IMR-90 (cell line): Measurements from ENCODE around the gene S100B. TPM values are rescaled to one million over a fixed set of nuclear protein-coding genes. Genes with fewer than 3 reads are reported as not detected.

ENCODE experiments used
- ATAC-seq: fragments of 200-7000 bp; cut with Tn5 transposase; 2 replicates; pipeline ENCODE4 v1.9.1; 2020; ENCODE audit warnings: low read depth, mild to moderate bottlenecking, moderate library complexity
- BruUV-seq: library from RNA; stranded (reverse); fragments of 400-500 nt; replicated peaks from 2 replicates; lab custom pipeline; 2021; lab: Mats Ljungman, UMichigan
- CTCF ChIA-PET: fragments of 300-600 bp; formaldehyde crosslinking; extraction: SDS; loops from one replicate; lab custom pipeline; 2021; ENCODE audit warnings: antibody characterized with exemption; lab: Yijun Ruan, JAX
- POLR2A ChIA-PET: fragments of 300-600 bp; sonication (Branson Sonifier 250); formaldehyde crosslinking; loops from one replicate; lab custom pipeline; 2022; ENCODE audit warnings: antibody characterized with exemption; ENCODE audit not compliant: unreplicated experiment; lab: Charles Lee
- DNase-seq: peaks from one replicate; pipeline ENCODE4 v3.0.0; 2013
- H2AFZ ChIP-seq: replicated peaks from 2 replicates; pipeline ENCODE3; 2013; ENCODE audit warnings: low read length, mild to moderate bottlenecking; ENCODE audit not compliant: poor library complexity
- H2AK5ac ChIP-seq: 2 replicates; pipeline ENCODE4 v1.6.1; 2013; ENCODE audit warnings: low read depth, low read length, inconsistent platforms
- H2AK9ac ChIP-seq: replicated peaks from 2 replicates; pipeline ENCODE3; 2013; ENCODE audit warnings: mild to moderate bottlenecking, low read depth, low read length, moderate library complexity; ENCODE audit not compliant: poor library complexity
- H2BK120ac ChIP-seq: 2 replicates; pipeline ENCODE4 v1.6.1; 2013; ENCODE audit warnings: low read depth, low read length, inconsistent platforms
- H2BK15ac ChIP-seq: 3 replicates; pipeline ENCODE4 v1.6.1; 2013; ENCODE audit warnings: low read depth, low read length, inconsistent platforms
- H2BK20ac ChIP-seq: 2 replicates; pipeline ENCODE4 v1.6.1; 2013; ENCODE audit warnings: low read depth, mild to moderate bottlenecking, inconsistent platforms, low read length, moderate library complexity
- H2BK5ac ChIP-seq: 2 replicates; pipeline ENCODE4 v1.6.1; 2013; ENCODE audit warnings: mild to moderate bottlenecking, low read depth, low read length, inconsistent platforms; ENCODE audit not compliant: poor library complexity, severe bottlenecking
- H3K14ac ChIP-seq: replicated peaks from 2 replicates; pipeline ENCODE4 v1.6.1; 2013; ENCODE audit warnings: low read depth, low read length, inconsistent platforms
- H3K18ac ChIP-seq: 2 replicates; pipeline ENCODE4 v1.6.1; 2013; ENCODE audit warnings: low read depth, low read length, control low read depth
- H3K23ac ChIP-seq: 2 replicates; pipeline ENCODE4 v1.6.1; 2013; ENCODE audit warnings: low read depth, low read length, inconsistent platforms
- H3K27ac ChIP-seq: 2 replicates; pipeline ENCODE4 v1.5.1; 2013; ENCODE audit warnings: mild to moderate bottlenecking, control low read depth, low read length; ENCODE audit not compliant: insufficient read depth
- H3K27me3 ChIP-seq: 2 replicates; pipeline ENCODE4 v1.6.1; 2013; ENCODE audit warnings: low read length; ENCODE audit not compliant: control insufficient read depth, insufficient read depth
- H3K36me3 ChIP-seq: 2 replicates; pipeline ENCODE4 v1.6.1; 2013; ENCODE audit warnings: low read length, mixed read lengths; ENCODE audit not compliant: control insufficient read depth, insufficient read depth
- H3K4ac ChIP-seq: 2 replicates; pipeline ENCODE4 v1.6.1; 2013; ENCODE audit warnings: low read depth, low read length, inconsistent platforms
- H3K4me1 ChIP-seq: 2 replicates; pipeline ENCODE4 v1.6.1; 2013; ENCODE audit warnings: low read length, mixed read lengths; ENCODE audit not compliant: control insufficient read depth, insufficient read depth
- H3K4me2 ChIP-seq: 2 replicates; pipeline ENCODE4 v1.6.1; 2013; ENCODE audit warnings: low read depth, mild to moderate bottlenecking, control low read depth, low read length, moderate library complexity
- H3K4me3 ChIP-seq: 2 replicates; pipeline ENCODE4 v1.5.1; 2013; ENCODE audit warnings: low read depth, mild to moderate bottlenecking, control low read depth, low read length, moderate library complexity; ENCODE audit not compliant: insufficient read depth
- H3K56ac ChIP-seq: 2 replicates; pipeline ENCODE4 v1.6.1; 2013; ENCODE audit warnings: low read length, inconsistent platforms; ENCODE audit not compliant: insufficient read depth; ENCODE audit errors: extremely low read depth
- H3K79me1 ChIP-seq, 2 experiments: 2 replicates each; pipeline ENCODE4 v1.6.1; 2013; ENCODE audit warnings: low read length in 2 of 2, inconsistent platforms in 1 of 2, low read depth in 1 of 2
- H3K9ac ChIP-seq: 2 replicates; pipeline ENCODE4 v1.6.1; 2013; ENCODE audit warnings: low read depth, low read length, control low read depth
- H3K9me1 ChIP-seq: 2 replicates; pipeline ENCODE4 v1.6.1; 2013; ENCODE audit warnings: low read length, inconsistent platforms; ENCODE audit not compliant: insufficient read depth
- H3K9me3 ChIP-seq: 2 replicates; pipeline ENCODE4 v1.6.1; 2013; ENCODE audit warnings: low read length; ENCODE audit not compliant: control insufficient read depth, insufficient read depth
- H4K20me1 ChIP-seq: 2 replicates; pipeline ENCODE4 v1.6.1; 2013; ENCODE audit warnings: low read length, inconsistent platforms; ENCODE audit not compliant: insufficient read depth
- H4K5ac ChIP-seq: 2 replicates; pipeline ENCODE4 v1.6.1; 2013; ENCODE audit warnings: mild to moderate bottlenecking, low read depth, low read length, control low read depth
- H4K8ac ChIP-seq, 2 experiments: 2 replicates each; pipeline ENCODE4 v1.6.1; 2013; ENCODE audit warnings: low read depth in 2 of 2, low read length in 2 of 2, control low read depth in 1 of 2, inconsistent platforms in 1 of 2
- H4K91ac ChIP-seq: 2 replicates; pipeline ENCODE4 v1.6.1; 2013; ENCODE audit warnings: low read depth, low read length, inconsistent platforms; ENCODE audit not compliant: insufficient read depth
- BHLHE40 ChIP-seq: fragments of 150-350 bp; IDR thresholded peaks from 2 replicates; pipeline ENCODE4 v1.6.1; 2016; ENCODE audit warnings: mild to moderate bottlenecking, low read depth, low read length
- CEBPB ChIP-seq: IDR thresholded peaks from 2 replicates; pipeline ENCODE4 v1.6.1; 2012; ENCODE audit warnings: low read depth, low read length, improper control_type of control experiment
- CHD1 ChIP-seq: IDR thresholded peaks from 2 replicates; pipeline ENCODE4 v1.6.1; 2012; ENCODE audit warnings: low read depth, low read length, improper control_type of control experiment
- FOS ChIP-seq: fragments of 150-350 bp; IDR thresholded peaks from 2 replicates; pipeline ENCODE4 v1.6.1; 2016; ENCODE audit warnings: low read depth, low read length
- MAFK ChIP-seq: IDR thresholded peaks from 2 replicates; pipeline ENCODE4 v1.6.1; 2012; ENCODE audit warnings: low read depth, low read length, improper control_type of control experiment
- MAZ ChIP-seq: IDR thresholded peaks from 2 replicates; pipeline ENCODE4 v1.6.1; 2012; ENCODE audit warnings: low read depth, mild to moderate bottlenecking, low read length, improper control_type of control experiment, moderate library complexity, borderline replicate concordance
- MXI1 ChIP-seq: IDR thresholded peaks from 2 replicates; pipeline ENCODE4 v1.6.1; 2012; ENCODE audit warnings: low read depth, mild to moderate bottlenecking, low read length, moderate library complexity, borderline replicate concordance
- NFE2L2 ChIP-seq: fragments of 150-350 bp; IDR thresholded peaks from 2 replicates; pipeline ENCODE4 v1.6.1; 2016; ENCODE audit warnings: low read depth, mild to moderate bottlenecking, low read length
- POLR2A ChIP-seq: IDR thresholded peaks from 2 replicates; pipeline ENCODE4 v1.6.1; 2012; ENCODE audit warnings: mild to moderate bottlenecking, low read depth, low read length
- RAD21 ChIP-seq: IDR thresholded peaks from 2 replicates; pipeline ENCODE4 v1.6.1; 2012; ENCODE audit warnings: low read length, improper control_type of control experiment
- RCOR1 ChIP-seq: IDR thresholded peaks from 2 replicates; pipeline ENCODE4 v1.6.1; 2012; ENCODE audit warnings: mild to moderate bottlenecking, low read length, improper control_type of control experiment; ENCODE audit not compliant: insufficient replicate concordance
- RFX5 ChIP-seq: IDR thresholded peaks from 2 replicates; pipeline ENCODE4 v1.8.0; 2012; ENCODE audit warnings: low read depth, mild to moderate bottlenecking, low read length, moderate library complexity
- SMC3 ChIP-seq: fragments of 150-350 bp; IDR thresholded peaks from 2 replicates; pipeline ENCODE4 v1.6.1; 2016; ENCODE audit warnings: low read depth, mild to moderate bottlenecking, antibody characterized with exemption, low read length, moderate library complexity
- WGBS, 2 experiments: methylation state at CpG; one replicate each; pipeline versions ENCODE4 v1.1.5 to v1.1.7; 2013; ENCODE audit warnings: missing lambda C conversion rate in 2 of 2; ENCODE audit not compliant: insufficient read length in 1 of 2; ENCODE audit errors: extremely low coverage in 2 of 2; 5-methylcytosine and 5-hydroxymethylcytosine counted together
- dilution Hi-C: fragments of 300-500 bp; cut with HindIII; formaldehyde crosslinking; loops from one replicate; pipeline ENCODE4 v1.14.3; 2018; ENCODE audit warnings: low sequenced_read_pairs; ENCODE audit not compliant: unreplicated experiment
- in situ Hi-C: fragments of 300-500 bp; cut with MboI; formaldehyde crosslinking; loops from 3 replicates; pipeline ENCODE4 v1.14.3; 2019; ENCODE audit warnings: low sequenced_read_pairs, inconsistent platforms, mixed read lengths
- intact Hi-C: fragments of 100-400 bp; cut with micrococcal nuclease; formaldehyde crosslinking; loops from 2 replicates; pipeline ENCODE4 v1.10.0; 2022
- polyA plus RNA-seq, 3 experiments: library from polyadenylated mRNA; depleted of rRNA; stranded (reverse); fragments of >200 nt; gene quantifications; 2 replicates each; pipeline ENCODE4 v1.2.3, GENCODE V29; 2012; ENCODE audit warnings: low replicate concordance in 1 of 3
- total RNA-seq: library from RNA; depleted of rRNA; stranded (reverse); fragments of >200 nt; gene quantifications from 2 replicates; pipeline ENCODE4 v1.2.3, GENCODE V29; 2012
- TF ChIP-seq, protein P1 (sequence below): conservative IDR thresholded peaks from 2 replicates; pipeline ENCODE4 v1.5.1; 2012; ENCODE audit warnings: mild to moderate bottlenecking, low read depth, low read length, improper control_type of control experiment
- TF ChIP-seq, protein P2 (sequence below): fragments of 150-350 bp; IDR thresholded peaks from 2 replicates; pipeline ENCODE4 v1.6.1; 2017; ENCODE audit warnings: mild to moderate bottlenecking, antibody characterized with exemption, low read length, low read depth
- TF ChIP-seq, protein P3 (sequence below): fragments of 150-350 bp; IDR thresholded peaks from 2 replicates; pipeline ENCODE4 v1.6.1; 2016; ENCODE audit warnings: low read depth, mild to moderate bottlenecking, low read length, moderate library complexity, borderline replicate concordance

S100B gene
- total and polyA plus RNA-seq, 2 of the 4 experiments (the other 2 are of a cell fraction), result 0.18 to 0.26 TPM

- in situ Hi-C loops, result no loop called here
- Histone ChIP-seq H3K9me1 (no peaks in the 10 kb centered on the region), H3K23ac (no peak overlapping the region), H2BK120ac (no peak overlapping the region), H2AFZ (no peak overlapping the region), H3K4ac (no peak overlapping the region), H2BK15ac (no peak overlapping the region), H2AK5ac (no peak overlapping the region), H2BK20ac (no peak overlapping the region), H3K79me1 (no peaks in the 10 kb centered on the region), H3K4me1 (no peaks in the 10 kb centered on the region), H3K56ac (no peak overlapping the region), H3K9me3 (no peaks in the 10 kb centered on the region), H3K27ac (no peak overlapping the region), H3K9ac (no peak overlapping the region), H3K18ac (no peak overlapping the region), H4K5ac (no peak overlapping the region), H3K14ac (no peak overlapping the region), H3K4me3 (no peak overlapping the region), H2BK5ac (no peak overlapping the region), H3K4me2 (no peak overlapping the region), H3K27me3 (no peaks in the 10 kb centered on the region), H4K91ac (no peak overlapping the region), H4K20me1 (no peaks in the 10 kb centered on the region; the same call in 1 of the 2 replicates), H4K8ac (no peak overlapping the region), H3K36me3 (peaks cover 56% of the 10 kb centered on the region), H2AK9ac (no peak overlapping the region)
- ATAC-seq, result no peak
- dilution Hi-C loops, result no loop called here
- ChIA-PET POLR2A (no interaction called here), CTCF (interaction anchor here (0.6 kb wide), 1 partner anchor 85 kb away, joined by 3 read pairs; no protein-coding TSS in a partner anchor)
- TF ChIP-seq SMC3, result no peak
- TF ChIP-seq, protein P1, sequence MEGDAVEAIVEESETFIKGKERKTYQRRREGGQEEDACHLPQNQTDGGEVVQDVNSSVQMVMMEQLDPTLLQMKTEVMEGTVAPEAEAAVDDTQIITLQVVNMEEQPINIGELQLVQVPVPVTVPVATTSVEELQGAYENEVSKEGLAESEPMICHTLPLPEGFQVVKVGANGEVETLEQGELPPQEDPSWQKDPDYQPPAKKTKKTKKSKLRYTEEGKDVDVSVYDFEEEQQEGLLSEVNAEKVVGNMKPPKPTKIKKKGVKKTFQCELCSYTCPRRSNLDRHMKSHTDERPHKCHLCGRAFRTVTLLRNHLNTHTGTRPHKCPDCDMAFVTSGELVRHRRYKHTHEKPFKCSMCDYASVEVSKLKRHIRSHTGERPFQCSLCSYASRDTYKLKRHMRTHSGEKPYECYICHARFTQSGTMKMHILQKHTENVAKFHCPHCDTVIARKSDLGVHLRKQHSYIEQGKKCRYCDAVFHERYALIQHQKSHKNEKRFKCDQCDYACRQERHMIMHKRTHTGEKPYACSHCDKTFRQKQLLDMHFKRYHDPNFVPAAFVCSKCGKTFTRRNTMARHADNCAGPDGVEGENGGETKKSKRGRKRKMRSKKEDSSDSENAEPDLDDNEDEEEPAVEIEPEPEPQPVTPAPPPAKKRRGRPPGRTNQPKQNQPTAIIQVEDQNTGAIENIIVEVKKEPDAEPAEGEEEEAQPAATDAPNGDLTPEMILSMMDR, result no peak
- TF ChIP-seq RFX5, result no peak
- TF ChIP-seq CHD1, result no peak
- no peak for TF ChIP-seq RCOR1
- TF ChIP-seq, protein P2, sequence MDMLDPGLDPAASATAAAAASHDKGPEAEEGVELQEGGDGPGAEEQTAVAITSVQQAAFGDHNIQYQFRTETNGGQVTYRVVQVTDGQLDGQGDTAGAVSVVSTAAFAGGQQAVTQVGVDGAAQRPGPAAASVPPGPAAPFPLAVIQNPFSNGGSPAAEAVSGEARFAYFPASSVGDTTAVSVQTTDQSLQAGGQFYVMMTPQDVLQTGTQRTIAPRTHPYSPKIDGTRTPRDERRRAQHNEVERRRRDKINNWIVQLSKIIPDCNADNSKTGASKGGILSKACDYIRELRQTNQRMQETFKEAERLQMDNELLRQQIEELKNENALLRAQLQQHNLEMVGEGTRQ, result no peak
- no peak for TF ChIP-seq FOS
- TF ChIP-seq MAFK, result no peak
- no peak for TF ChIP-seq CEBPB
- no peak for TF ChIP-seq RAD21
- no peak for TF ChIP-seq NFE2L2
- no peak for TF ChIP-seq POLR2A
- no peak for TF ChIP-seq BHLHE40
- TF ChIP-seq, protein P3, sequence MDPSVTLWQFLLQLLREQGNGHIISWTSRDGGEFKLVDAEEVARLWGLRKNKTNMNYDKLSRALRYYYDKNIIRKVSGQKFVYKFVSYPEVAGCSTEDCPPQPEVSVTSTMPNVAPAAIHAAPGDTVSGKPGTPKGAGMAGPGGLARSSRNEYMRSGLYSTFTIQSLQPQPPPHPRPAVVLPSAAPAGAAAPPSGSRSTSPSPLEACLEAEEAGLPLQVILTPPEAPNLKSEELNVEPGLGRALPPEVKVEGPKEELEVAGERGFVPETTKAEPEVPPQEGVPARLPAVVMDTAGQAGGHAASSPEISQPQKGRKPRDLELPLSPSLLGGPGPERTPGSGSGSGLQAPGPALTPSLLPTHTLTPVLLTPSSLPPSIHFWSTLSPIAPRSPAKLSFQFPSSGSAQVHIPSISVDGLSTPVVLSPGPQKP, result no peak
- TF ChIP-seq MAZ, result no peak
- no peak for TF ChIP-seq MXI1
- intact Hi-C loops, result no loop called here
- 86% methylated on average over 6 of the region's 9 CpGs; no CpG with 5 or more reads in 1 of the 2 experiments for WGBS, 2 experiments
- no peak for DNase-seq
- no TSS peak for BruUV-seq
Measured at GRCh38 chr21:46555225-46555617, 49.7 kb downstream of the S100B start.
